Stimulated activated CD4-positive, alpha-beta T cell treated with anti-CD3 and anti-CD28 coated beads, Interleukin-15, amount 100 ng/mL, for 24 hours (primary cell): ENCODE data around the gene ZFAND3.

ENCODE experiments used
- DNase-seq: peaks from one replicate; pipeline ENCODE4 v3.0.0-alpha.2; 2020

Gene ZFAND3

DNA sequence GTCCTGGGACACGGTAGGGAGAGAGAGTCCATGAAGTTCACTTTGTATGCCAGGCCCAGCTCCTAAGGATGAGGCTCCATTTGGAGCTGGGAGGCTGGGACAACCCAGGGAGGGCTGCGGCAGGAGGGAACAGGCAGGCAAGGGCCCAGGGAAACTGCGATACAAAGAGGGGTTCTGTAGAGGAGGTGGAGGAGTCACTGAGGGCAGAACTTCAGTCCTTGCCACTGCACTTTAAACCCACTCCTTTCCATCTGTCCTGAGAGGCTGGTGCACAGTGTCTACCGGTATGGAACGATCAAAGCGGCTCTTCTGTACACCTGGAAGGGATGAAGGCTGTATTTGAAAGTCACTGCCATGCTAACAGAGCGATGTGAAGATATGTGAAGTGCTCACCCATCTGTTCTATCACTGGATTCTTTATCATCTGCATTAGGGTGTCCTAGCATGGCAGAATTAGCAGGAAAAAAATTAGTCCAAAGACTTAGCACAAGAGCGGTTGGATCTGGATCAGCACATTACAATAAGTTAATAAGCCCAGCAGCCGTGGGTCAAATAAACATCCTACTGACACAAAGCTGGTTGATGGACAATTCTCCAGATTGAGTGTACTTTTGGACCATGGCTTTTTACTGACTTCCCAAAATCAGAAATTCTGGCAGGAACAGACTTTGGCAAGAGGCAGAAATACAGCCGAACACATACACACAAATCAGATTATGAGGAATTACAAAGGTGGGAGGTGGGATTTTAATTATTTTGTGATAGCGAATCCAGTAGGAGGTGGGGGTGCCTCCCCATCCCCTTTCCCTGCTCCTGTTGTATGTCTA, 20.9 kb upstream of the ZFAND3 start:
- no peak for DNase-seq

DNA sequence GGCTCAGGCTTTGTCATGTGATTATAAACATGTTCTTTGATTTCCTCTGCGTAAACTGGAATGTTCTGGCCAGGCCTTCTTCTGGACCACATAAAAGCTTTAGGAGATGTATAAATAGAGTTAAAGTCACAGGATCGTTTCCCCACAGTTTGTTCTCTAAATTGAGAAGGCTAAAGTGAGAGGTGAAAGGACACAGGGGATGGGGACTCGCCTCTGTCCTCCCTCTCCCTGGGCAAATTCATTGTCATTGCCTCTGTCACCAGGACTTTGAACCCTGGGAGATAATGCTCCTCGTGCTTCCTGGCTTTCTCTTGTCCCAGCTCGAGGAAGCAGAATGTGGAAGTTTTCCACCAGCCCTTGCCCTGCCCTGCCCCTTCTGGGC, 20.3 kb upstream of the ZFAND3 start:
- no peak for DNase-seq

DNA sequence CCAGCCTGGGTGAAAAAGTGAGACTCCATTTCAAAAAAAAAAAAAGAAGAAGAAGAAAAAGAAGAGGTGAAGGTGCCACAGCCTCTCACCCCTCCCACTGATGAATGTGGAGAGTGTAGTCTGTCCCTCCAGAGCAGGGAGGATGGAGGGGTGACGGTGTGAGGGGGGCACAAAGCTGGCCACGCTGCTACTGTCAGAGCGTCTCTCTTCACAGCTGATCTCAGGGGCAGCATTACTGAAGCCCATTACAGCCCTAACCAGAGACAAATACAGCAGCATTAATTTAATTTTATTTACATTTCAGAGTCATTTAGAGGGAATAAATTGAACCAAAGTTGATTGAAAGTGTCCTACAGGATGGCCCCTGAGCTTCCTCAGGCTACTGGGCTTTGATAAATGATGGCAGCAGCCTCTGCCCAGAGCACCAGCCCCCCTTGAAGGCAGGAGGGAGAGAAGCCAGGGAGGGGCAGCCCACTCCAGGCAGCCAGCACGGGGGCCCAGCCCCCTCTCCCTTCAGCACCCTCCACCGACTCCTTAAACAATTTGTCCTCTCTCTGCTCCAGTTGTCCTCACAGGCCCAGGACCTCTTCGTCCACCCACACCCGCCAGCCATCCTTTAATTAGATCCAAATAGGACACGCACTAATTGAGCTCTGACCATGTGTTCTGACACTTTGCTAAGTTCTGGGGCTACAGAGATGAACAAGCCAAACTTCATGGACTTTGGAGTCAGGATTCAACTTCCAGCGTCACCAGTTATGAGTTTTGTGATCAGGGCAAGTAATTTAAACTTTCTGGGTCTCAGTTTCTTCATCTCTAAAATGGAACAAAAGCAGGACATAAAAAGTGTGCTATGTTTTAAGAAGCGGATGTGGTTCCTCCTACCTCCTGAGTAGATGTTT, 18.6 kb upstream of the ZFAND3 start:
- no peak for DNase-seq

GRCh38 chr6:37801605-37801940, 18.0 kb upstream of the ZFAND3 start:
- no peak for DNase-seq

DNA sequence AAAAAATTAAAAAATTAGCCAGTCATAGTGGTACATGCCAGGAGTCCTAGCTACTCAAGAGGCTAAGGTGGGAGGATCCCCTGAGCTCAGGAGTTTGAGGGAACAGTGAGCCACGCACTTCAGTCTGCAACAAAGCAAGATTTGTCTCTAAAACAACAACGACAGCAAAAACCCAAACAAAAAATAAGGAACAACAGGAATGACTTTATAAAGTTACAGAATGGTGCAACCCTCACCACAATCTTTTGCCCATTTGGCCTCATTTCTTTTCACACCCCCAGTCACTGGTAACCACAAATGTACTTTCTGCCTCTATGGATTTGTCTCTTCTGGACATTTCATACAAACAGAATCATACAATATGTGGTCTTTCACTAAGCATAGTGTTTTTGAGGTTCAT, 16.7 kb upstream of the ZFAND3 start:
- no peak for DNase-seq

GRCh38 chr6:37804586-37804985, 14.9 kb upstream of the ZFAND3 start:
- DNase-seq, result no peak

DNA sequence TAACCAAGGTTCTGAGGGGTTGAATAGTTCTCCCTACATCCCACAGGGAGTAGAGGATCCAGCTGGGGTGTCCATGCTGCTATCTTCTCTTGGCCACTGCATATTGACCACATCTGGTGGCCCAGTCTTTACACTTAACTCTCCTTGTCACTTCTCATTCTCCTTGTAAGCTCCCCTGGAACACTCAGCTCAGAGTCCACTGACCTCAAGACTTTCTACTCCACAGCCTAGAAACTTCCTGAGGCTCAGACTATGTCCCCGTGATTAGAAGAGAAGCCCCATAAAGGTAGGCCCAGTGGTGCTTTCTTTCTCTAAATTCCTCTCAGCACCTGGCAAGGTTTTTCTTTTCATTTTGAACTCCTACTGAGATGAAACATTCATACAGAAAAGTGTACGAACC, 13.3 kb upstream of the ZFAND3 start:
- DNase-seq, result no peak

DNA sequence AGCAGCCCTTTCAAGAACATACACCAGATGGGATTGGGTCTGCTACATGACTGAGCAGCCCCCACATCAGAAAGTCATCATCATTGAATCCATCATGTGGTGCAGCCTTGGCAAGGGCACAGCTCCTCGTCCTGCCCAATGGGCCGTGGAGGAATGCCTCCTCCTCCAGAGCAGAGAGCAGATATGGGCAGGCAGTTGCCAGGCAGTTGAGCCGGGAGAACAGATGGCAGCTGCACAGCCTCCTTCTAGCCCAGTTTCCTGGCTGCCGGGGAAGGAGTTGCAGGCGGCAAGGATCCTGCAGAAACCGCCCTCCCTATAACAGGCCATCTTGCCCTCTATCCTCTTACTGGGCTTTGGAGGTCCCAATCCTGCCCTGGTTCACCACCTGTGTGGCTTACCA, 11.9 kb upstream of the ZFAND3 start:
- no peak for DNase-seq

DNA sequence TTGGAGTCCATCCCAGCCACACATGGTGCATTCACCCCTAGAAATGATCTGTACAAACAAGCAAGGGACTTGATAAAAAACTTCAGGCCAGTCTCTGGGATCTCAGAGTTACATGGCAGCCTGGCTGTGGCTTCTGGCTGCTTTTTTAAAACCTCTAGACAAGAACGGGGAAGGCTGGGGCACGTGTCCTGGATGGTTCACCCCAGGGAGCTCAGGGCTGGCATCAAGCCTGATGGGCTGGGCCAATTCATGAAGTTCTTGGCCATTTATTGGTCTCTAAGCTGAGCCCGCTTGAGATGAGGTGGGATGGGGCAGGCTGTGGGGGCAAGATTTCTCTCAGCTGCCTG, 10.4 kb upstream of the ZFAND3 start:
- no peak for DNase-seq

DNA sequence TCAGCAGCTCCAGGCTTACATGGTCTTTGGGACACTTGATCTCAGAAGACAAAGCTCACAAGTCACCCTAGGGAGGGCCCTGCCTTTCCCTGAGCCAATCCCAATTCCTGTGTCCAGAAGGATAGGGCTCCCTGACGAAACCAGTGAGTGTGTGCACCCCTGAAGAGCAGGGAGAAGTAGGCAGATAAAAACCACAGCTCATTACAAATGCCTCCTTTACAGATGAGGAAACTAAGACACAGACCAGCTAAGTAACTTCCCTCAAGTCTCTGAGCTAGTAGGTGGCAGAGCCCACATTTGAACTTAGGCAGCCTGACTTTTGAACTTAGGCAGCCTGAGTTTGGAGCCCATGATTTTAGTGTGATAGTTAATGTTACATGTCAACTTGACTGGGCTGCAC, 6.7 kb upstream of the ZFAND3 start:
- no peak for DNase-seq

DNA sequence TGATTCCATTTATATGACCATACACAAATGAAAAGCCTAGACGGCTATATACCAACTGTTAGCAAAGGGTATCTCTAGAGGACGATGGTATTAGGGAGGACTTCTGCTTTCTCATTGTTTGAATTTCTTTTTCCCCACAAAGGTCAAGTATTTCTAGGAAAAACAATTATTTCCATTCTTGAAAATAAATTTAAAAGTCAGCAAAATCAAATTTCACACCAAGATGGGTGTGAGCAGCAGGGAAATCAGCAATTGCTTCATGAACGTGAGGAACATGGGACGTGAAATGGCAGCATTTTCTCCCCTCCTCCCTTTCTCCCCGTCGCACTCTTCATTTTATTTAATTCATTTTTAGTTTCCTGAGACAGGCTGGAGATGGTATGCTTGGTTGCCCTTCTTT, 5.2 kb upstream of the ZFAND3 start:
- no peak for DNase-seq

DNA sequence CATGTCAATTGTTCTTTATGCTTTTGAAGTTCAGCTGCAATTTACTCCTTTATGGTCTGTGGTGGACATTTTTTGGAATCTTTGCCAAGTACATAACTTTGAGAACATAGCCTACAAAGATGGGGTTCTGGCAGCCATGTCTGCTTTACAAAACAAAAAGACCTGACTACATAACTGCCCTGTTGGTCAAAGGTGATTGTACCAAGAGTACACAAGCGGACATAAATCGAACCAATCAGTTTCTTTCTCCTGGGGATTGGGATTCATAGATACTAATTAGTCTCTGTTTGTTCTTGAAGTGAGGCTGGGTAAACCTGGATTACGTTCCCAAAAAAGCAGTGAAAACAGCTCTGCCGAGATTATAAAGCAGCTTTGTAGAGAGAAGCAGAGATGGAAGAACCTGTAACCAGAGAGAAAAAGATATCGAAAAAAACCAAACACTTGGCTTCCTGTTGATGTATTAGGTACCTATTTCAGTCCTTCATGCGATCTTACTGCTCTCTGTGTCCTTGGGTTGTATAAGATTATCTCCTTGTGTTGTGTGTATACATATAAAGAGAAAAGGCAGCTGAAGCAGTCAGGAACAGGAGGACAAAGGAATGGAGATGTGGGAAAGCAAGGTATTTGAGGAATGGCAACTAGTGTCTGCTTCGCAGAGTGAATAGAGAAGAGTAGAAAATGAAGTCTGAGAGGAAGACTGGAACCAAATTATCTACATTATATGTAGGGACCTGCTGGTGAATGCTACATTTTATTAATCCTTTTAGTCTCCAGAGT, 2.7 kb upstream of the ZFAND3 start:
- DNase-seq, result no peak

DNA sequence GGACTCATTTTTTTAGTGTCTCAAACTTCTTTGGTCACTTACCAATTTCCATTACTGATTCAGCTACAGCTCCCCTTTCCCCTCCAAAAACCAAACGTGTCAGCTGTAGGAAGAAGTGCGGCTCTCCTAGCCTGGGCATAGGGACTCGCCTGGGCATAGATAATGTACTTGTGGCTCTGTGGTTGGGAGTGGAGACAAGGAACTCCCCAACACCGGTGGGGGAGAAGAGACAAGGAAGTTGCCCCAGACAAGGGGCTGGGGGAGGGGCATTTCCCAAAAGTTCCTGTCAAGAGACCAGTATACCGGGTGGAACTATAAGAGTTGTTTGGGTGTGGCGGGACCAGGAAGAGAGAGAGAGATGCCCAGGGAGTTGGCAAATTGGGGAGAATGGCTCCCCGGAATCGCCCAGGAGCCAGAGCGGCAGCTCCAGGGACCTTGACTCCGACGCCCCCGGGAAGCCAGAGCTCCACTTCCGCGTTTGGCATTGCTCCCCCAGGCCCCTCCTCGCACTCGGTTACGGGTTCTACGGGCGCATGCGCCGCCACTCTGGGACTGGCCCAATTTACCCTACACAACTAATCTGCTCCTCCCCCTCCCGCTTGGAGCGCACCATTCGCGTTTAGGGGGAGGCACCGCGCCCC, 871 bp upstream of the ZFAND3 start:
- DNase-seq, result peak; percentile 96

- peak; percentile 63 for DNase-seq
Measured at GRCh38 chr6:37819802-37820717, 533 bp downstream of the ZFAND3 start.

DNA sequence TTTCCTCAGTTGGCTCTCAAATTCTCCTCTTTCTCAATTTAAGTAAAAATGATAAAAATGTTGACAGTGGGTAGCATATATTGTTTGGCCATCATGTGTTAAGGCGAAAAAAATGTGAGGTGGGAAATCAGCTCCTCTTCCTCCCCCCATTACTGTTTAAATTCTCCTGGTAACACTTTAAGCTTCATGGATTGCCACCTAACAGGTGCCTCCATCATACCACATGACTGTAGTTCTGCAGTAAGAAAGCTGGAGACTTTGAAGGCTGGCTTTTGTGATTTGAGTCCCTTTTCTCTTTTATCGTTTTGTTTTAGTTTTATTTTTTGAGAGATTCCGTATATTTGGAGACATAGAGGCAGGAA, 1.2 kb downstream of the ZFAND3 start:
- no peak for DNase-seq

- no peak for DNase-seq
Measured at GRCh38 chr6:37821446-37821845, 1.9 kb downstream of the ZFAND3 start.

DNA sequence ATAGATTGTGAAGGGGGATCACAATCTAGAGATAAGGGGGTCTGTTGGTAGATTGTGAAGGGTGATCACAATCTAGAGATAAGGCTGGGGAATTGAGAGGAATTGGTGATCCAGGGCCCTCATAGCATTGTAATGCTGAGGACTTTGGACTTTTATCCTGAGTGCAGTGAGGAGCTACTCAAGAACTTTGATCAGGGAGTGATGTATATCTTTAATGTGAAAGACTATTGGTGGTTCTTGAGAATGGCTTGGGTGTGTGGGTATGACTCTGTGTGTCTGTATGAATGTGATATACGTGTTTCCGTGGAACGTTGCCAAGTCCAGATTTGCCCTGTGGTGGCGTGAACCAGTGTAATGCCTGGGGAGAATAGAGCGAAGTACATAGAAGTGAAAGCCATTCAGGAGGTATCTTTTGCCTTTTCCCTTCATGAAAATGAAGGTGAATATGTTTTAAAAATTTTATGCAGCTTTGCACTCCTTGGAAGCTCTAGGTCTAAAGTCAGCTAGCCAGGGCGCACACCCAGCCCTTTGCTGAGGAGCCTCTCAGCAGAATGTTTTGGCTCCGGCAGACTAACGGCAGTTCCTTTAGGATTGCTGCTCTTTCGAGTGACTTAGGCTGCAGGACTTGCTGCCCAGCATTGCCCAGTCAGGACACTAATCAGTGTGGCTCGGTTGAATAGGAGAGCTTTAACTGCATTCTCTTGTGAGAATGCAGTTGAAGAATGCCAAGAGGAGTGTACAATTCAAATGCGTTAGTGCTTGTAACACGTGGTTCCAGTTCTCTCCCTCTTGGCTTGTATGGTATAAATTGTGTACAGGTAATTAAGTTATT, 3.5 kb downstream of the ZFAND3 start:
- DNase-seq, result peak; percentile 68

- DNase-seq, result no peak
Measured at GRCh38 chr6:37824170-37824569, 4.6 kb downstream of the ZFAND3 start.

DNA sequence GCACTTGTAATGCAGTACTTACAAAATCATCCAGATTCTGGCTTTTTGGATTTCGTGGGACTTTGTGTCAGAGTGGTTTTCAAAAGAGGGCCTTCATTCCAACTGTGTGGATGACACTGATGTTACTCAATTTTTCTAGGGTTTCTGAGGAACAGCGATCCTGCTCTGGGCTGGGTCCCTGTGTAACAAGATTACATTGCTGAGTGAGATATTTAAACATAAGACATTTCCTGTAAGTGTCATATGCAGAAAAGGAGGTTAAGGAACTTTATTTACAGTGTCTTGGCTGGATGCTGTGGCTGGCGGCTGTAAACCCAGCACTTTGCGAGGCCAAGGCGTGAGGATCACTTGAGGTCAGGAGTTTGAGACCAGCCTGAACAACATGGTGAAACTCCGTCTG, 6.7 kb downstream of the ZFAND3 start:
- DNase-seq, result no peak

- no peak for DNase-seq
Measured at GRCh38 chr6:37826993-37827392, 7.5 kb downstream of the ZFAND3 start.

DNA sequence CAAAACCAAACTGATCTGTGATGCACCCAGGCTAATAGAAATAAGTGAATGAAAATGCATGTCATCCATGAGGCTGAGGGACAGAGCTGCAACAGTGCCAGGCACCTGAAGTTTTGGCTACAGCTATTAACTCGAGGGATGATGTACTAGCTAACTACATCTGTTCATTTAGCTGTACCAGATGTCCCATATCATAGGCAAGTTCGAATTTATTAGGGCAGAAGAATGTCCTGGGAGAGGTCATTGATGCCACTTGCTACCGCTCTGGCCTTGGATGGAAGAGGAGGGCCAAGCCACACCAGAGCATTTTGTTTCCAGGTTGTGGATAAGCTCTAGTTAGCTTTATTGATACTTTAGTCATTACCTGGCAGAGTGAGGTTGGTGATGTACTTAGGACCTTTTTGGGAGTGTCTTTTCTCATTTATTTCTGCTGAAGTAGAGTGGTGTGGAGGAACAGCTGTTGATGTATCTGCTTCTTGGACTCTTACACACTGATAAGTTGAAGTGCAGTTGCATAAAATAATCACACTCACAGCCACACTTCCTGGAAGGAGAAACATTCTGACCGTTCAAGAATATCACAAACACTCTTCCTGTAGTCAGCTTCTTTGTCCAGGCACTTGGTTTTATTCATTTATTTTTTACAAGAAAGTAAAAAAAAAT, 8.2 kb downstream of the ZFAND3 start:
- no peak for DNase-seq
